SH-SY5Y (cell line): ENCODE data around the gene SDR39U1.

Experiments
- GATA2 ChIP-seq: IDR thresholded peaks from 2 replicates; pipeline ENCODE4 v1.6.1; 2011; ENCODE audit warnings: mild to moderate bottlenecking, low read depth, low read length
- GATA3 ChIP-seq: IDR thresholded peaks from 2 replicates; pipeline ENCODE4 v1.6.1; 2011; ENCODE audit warnings: low read depth, mild to moderate bottlenecking, low read length, moderate library complexity

- no peak for TF ChIP-seq GATA3
- TF ChIP-seq GATA2 = no peak
These were observed 26.2 kb downstream of the SDR39U1 start for GRCh38 chr14:24416254-24416931.
